RWPE2 (cell line): ENCODE measurements around the gene IL17REL.

Experiments used
- ATAC-seq: fragments of 200-7000 bp; cut with Tn5 transposase; 3 replicates; pipeline ENCODE4 v1.9.1; 2021; ENCODE audit warnings: low read depth
- DNase-seq: peaks from one replicate; pipeline ENCODE4 v3.0.0-alpha.2; 2020; ENCODE audit warnings: low spot score
- H3K27ac ChIP-seq: fragments of 450-650 bp; 2 replicates; pipeline ENCODE4 v1.5.1; 2017; ENCODE audit warnings: mild to moderate bottlenecking; ENCODE audit not compliant: poor library complexity, severe bottlenecking
- H3K27me3 ChIP-seq: fragments of 250-450 bp; sonication (Bioruptor Pico); 2 replicates; pipeline ENCODE4 v1.5.1; 2021; ENCODE audit warnings: mild to moderate bottlenecking, moderate library complexity; ENCODE audit not compliant: insufficient read depth, poor library complexity, severe bottlenecking
- H3K36me3 ChIP-seq: fragments of 250-450 bp; sonication (Bioruptor Pico); 2 replicates; pipeline ENCODE4 v1.5.1; 2020; ENCODE audit warnings: low read depth, mild to moderate bottlenecking, moderate library complexity
- H3K4me1 ChIP-seq: fragments of 250-450 bp; sonication (Bioruptor Pico); 2 replicates; pipeline ENCODE4 v1.5.1; 2021; ENCODE audit warnings: mild to moderate bottlenecking, moderate library complexity; ENCODE audit not compliant: insufficient read depth, poor library complexity, severe bottlenecking
- H3K4me3 ChIP-seq: fragments of 250-450 bp; sonication (Bioruptor Pico); 2 replicates; pipeline ENCODE4 v1.5.1; 2021; ENCODE audit warnings: mild to moderate bottlenecking, moderate library complexity; ENCODE audit not compliant: severe bottlenecking
- H3K9me3 ChIP-seq: fragments of 250-450 bp; sonication (Bioruptor Pico); 2 replicates; pipeline ENCODE4 v1.5.1; 2021; ENCODE audit warnings: mild to moderate bottlenecking, moderate library complexity; ENCODE audit not compliant: severe bottlenecking
- CTCF ChIP-seq: fragments of 450-650 bp; IDR thresholded peaks from one replicate; pipeline ENCODE4 v1.5.1; 2017; ENCODE audit warnings: mild to moderate bottlenecking, moderate library complexity; ENCODE audit not compliant: poor library complexity, severe bottlenecking

The IL17REL gene

GRCh38 chr22:49953027-49953679 is 59.4 kb downstream of the IL17REL start:
- no peak for ATAC-seq

DNA sequence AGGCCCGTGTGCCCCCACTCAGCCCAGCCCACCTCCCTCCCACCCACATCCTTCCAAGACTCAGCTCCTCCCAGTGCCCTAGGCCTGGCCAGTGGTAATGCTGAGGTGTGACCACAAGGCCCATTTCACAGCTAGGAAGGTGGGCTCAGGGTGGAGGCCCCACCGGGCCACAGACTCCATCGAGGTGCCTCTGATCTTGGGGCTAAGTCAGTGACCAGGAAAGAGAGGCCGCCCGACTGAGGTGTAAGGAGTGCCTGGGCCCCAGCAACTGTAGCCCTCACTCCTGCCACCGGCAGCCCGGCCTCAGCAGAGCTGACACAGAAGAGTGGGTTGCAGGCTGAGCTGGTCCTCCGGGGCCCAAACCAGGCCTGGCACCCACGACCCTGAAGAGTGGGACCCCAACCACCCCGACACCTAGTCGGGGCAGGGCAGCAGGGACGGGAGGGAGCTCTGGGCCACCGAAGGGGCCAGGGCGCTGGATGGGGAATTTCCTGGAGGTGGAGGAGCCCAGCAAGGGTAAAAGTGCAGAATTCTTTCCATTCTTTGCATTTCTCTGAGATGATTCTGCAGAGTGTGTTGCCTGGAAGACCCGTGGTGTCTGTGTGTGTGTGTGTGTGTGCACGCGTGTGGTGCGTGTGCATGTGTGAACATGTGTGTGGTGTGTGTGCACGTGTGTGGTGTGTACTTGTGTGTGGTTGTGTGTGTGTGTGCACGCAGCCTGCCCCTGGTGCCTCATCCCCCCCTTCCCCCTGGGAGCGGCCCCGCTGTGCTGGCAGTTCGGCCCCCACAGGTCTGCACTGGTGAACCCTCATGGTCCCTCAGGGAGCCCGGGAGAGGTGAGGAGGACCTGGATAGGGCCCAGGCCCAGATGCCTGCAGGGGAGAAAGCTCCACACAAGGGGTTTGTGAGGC is 60.3 kb downstream of the IL17REL start:
- ATAC-seq (peak; percentile 46), DNase-seq (no peak)
- Histone ChIP-seq H3K9me3 (no peaks in the 10 kb centered on the region), H3K4me3 (no peak overlapping the region), H3K36me3 (no peaks in the 10 kb centered on the region), H3K4me1 (peaks cover 45% of the 10 kb centered on the region), H3K27me3 (no peaks in the 10 kb centered on the region), H3K27ac (peak overlapping the region; percentile 87)
- TF ChIP-seq CTCF = no peak

More at GRCh38 chr22:49953027-49953679, 59.4 kb downstream of the IL17REL start:
- Histone ChIP-seq H3K4me1 (peaks cover 41% of the 10 kb centered on the region), H3K4me3 (no peak overlapping the region), H3K27ac (peak overlapping the region; percentile 87), H3K27me3 (no peaks in the 10 kb centered on the region), H3K36me3 (no peaks in the 10 kb centered on the region), H3K9me3 (no peaks in the 10 kb centered on the region)
- TF ChIP-seq CTCF = no peak
- DNase-seq = no peak

GRCh38 chr22:49951678-49951985 is 60.9 kb downstream of the IL17REL start:
- H3K4me1 ChIP-seq = peaks cover 47% of the 10 kb centered on the region
- no peak overlapping the region for H3K4me3 ChIP-seq
- TF ChIP-seq CTCF = no peak
- no peaks in the 10 kb centered on the region for H3K36me3 ChIP-seq
- no peaks in the 10 kb centered on the region for H3K27me3 ChIP-seq
- H3K27ac ChIP-seq = peak overlapping the region; percentile 87
- H3K9me3 ChIP-seq = no peaks in the 10 kb centered on the region
- ATAC-seq = no peak
- no peak for DNase-seq

DNA sequence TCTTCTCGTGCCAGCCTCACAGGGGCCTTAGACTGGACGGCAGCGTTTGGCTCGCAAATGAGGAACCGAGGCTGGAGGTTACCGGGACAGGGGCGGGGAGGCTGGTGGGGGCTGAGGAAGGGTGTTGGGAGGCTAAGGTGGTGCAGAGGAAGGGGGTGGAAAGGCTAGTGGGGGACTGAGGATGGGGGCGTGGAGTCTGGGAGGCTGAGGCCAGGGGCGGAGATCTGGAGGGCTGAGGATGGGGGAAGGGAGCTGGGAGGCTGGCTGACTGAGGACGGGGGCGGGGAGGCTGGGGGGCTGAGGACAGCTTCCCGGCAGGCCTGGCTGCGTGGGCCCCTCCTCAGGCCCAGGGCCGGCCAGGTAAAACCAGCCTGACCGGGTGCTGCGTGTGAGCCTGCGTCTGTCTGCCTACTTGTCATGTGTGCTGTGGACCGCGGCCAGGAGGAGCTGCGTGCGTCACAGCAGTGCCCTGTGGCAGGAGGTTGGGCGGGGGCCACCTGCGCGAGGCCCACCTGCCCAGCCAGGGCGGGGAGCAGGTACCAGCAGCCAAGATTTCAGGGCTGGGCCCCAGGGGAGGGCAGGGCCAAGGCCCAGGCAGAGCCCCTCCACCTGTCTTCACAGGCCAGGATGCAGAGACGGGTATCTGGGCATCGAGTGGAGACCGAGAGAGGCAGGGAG is 61.4 kb downstream of the IL17REL start:
- DNase-seq = peak; percentile 90
- Histone ChIP-seq H3K4me1 (peaks cover 48% of the 10 kb centered on the region), H3K27ac (peak overlapping the region; percentile 87), H3K9me3 (no peaks in the 10 kb centered on the region), H3K4me3 (no peak overlapping the region), H3K27me3 (no peaks in the 10 kb centered on the region), H3K36me3 (no peaks in the 10 kb centered on the region)
- TF ChIP-seq CTCF = no peak
- peak; percentile 61 for ATAC-seq
